GM12865 (cell line): ENCODE results near the gene EXOC1L.

ENCODE experiments used
- DNase-seq: peaks from one replicate; pipeline ENCODE4 v3.0.0; 2010; ENCODE audit warnings: low read depth
- H3K4me3 ChIP-seq: 2 replicates; pipeline ENCODE4 v1.5.1; 2011; ENCODE audit warnings: mild to moderate bottlenecking, low read depth, low read length, control low read depth
- CTCF ChIP-seq: IDR thresholded peaks from 2 replicates; pipeline ENCODE4 v1.5.1; 2011; ENCODE audit warnings: low read length, control low read depth, low read depth, inconsistent platforms; ENCODE audit not compliant: insufficient read depth; ENCODE audit errors: missing control alignments

EXOC1L gene

GRCh38 chr4:55876387-55876786, 56.8 kb downstream of the EXOC1L start:
- no peak for TF ChIP-seq CTCF
- H3K4me3 ChIP-seq = no peak overlapping the region
- no peak for DNase-seq

DNA sequence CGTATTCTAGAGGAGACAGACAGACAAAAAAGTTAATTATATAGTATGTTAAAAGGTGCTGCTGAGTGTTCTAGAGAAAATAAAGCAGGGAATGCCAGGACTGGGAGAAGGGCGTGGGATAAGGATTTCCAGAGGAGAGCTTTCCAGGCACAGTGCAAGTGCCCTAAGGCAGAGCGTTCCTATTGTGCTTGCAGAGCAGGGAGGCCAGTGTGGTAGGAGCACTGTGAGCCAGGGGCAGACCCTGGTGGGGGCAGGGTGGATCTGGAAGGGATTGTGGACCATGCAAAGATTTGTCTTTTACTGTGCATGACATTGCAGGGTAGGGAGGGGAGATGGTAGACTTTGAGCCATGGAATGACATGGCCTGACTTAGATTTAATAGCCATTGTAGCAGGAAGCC, 59.6 kb downstream of the EXOC1L start:
- TF ChIP-seq CTCF = no peak
- no peak overlapping the region for H3K4me3 ChIP-seq
- no peak for DNase-seq

DNA sequence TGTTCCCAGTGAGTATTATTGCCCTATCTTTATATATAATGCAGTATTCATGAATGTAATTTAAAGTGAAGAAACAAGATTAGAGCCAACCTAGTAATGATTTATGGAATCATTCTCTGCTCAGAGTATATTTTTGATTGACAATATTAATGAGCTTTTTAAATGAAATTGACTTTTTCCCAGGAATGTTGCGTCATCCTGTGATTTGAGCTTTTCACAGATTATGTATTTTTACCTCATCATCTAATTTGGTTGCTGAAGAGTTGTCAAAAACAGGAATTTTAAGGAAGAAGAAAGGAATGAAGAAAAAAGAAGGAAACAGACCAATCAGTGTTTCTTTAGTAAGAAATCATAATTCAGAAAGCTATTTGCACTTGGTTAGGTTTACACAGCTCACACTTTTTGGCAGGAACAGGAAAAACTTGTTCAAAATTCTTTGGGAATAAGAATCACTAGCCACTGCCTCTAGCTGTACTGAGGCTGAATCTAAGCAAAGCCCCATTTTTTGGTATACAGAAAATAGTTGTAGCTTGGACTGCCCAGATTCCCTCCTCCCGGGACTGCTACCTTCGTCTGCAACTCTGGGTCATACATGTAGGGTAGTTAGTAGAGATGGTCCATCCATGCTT, 61.2 kb downstream of the EXOC1L start:
- no peak overlapping the region for H3K4me3 ChIP-seq
- no peak for DNase-seq
- TF ChIP-seq CTCF = no peak

GRCh38 chr4:55884093-55884850, 64.7 kb downstream of the EXOC1L start:
- TF ChIP-seq CTCF = no peak
- no peak overlapping the region for H3K4me3 ChIP-seq
- no peak for DNase-seq

DNA sequence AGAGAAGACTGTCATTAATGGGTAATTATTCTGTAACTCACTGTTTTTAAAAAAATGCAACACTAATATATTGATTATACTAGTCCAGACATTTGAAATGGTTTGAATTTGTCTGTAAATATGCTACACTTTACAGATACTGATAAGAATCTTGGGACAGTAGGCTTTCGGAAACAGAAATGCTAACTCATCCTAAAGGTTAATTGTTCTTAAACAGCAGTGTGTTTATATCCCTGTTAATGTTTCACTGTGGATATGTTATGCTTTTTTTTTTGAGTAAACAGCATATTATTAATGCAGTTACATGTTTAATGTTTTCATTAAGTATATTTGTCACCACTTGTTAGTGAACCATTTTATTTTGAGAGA, 65.2 kb downstream of the EXOC1L start:
- DNase-seq = no peak
- no peak overlapping the region for H3K4me3 ChIP-seq
- no peak for TF ChIP-seq CTCF
